ENCODE results near the gene VAMP5. TPM values are rescaled to one million over a fixed set of nuclear protein-coding genes. Genes with fewer than 3 reads are reported as not detected.

The VAMP5 gene
- total RNA-seq, 1 experiment from 2014 or later, result 1.9 TPM

GRCh38 chr2:85607268-85608215 is 23.3 kb downstream of the VAMP5 start:
- Histone ChIP-seq H3K27ac (ENCODE audit: low read depth, low read length) (no peak overlapping the region), H3K4me3 (replicated peaks in 1 of 2; ENCODE audit: low read depth in 1 of 2, low read length in 2 of 2) (no peak overlapping the region), H3K27me3 (ENCODE audit: insufficient read depth, low read length) (no peaks in the 10 kb centered on the region), H3K9me3 (ENCODE audit: control insufficient read depth in 1 of 2, insufficient read depth in 1 of 2, low read depth in 1 of 2, low read length in 2 of 2) (no peaks in the 10 kb centered on the region), H3K79me2 (ENCODE audit: insufficient read depth, low read length) (peaks cover 14% of the 10 kb centered on the region), H3K4me1 (ENCODE audit: control insufficient read depth in 1 of 2, insufficient read depth in 2 of 2, low read length in 2 of 2) (peaks cover 8 to 18% of the 10 kb centered on the region in 2 experiments; a peak in 3 of 4 replicates), H3K4me2 (ENCODE audit: low read length) (no peak overlapping the region), H4K20me1 (ENCODE audit: insufficient read depth) (no peaks in the 10 kb centered on the region), H3K36me3 (ENCODE audit: control insufficient read depth in 1 of 2, insufficient read depth in 2 of 2, low read length in 2 of 2) (peaks cover 6 to 16% of the 10 kb centered on the region in 2 experiments), H3K9ac (ENCODE audit: low read length) (no peak overlapping the region), H2AFZ (ENCODE audit: low read depth, low read length, poor library complexity, severe bottlenecking) (no peak overlapping the region), H3K9me2 (ENCODE audit: insufficient read depth) (no peaks in the 10 kb centered on the region)
- no peak for TF ChIP-seq TCF7L2 (IDR thresholded peaks at IDR 0.05; ENCODE audit: borderline replicate concordance, extremely low read depth, insufficient read depth, insufficient read length)
- no peak for TF ChIP-seq SIN3A (IDR thresholded peaks at IDR 0.05; ENCODE audit: low read depth)
- no peak for TF ChIP-seq CBX3 (IDR thresholded peaks at IDR 0.05; ENCODE audit: low read depth)
- TF ChIP-seq FOSL1 (IDR thresholded peaks at IDR 0.05; ENCODE audit: low read depth), result no peak
- no peak for TF ChIP-seq JUND (IDR thresholded peaks at IDR 0.05)
- TF ChIP-seq RAD21 (IDR thresholded peaks at IDR 0.05; ENCODE audit: low read depth), result no peak
- TF ChIP-seq YY1 (IDR thresholded peaks at IDR 0.05; ENCODE audit: extremely low read depth, insufficient replicate concordance, low read depth, low read length), result no peak
- no peak for DNase-seq (ENCODE audit: low read depth, low spot score)
- RAD21 ChIA-PET (ENCODE audit: low non-redundant PET in 1 of 2, low total read pairs in 2 of 2, uncharacterized antibody in 2 of 2, unreplicated experiment in 2 of 2), result no interaction called here
- POLR2A ChIA-PET, result no interaction called here
- intact Hi-C loops (cut with micrococcal nuclease), result no loop called here
- no peak for ATAC-seq
- no TSS peak for BruUV-seq (replicated peaks)
- CTCF ChIA-PET, result no interaction called here

- ATAC-seq (no peak), DNase-seq (ENCODE audit: low read depth, low spot score) (no peak)
- Histone ChIP-seq H3K9me3 (ENCODE audit: control insufficient read depth in 1 of 2, insufficient read depth in 1 of 2, low read depth in 1 of 2, low read length in 2 of 2) (no peaks in the 10 kb centered on the region), H3K9ac (ENCODE audit: low read length) (peak overlapping the region; percentile 86), H3K27me3 (ENCODE audit: insufficient read depth, low read length) (no peaks in the 10 kb centered on the region), H2AFZ (ENCODE audit: low read depth, low read length, poor library complexity, severe bottlenecking) (no peak overlapping the region), H3K36me3 (ENCODE audit: control insufficient read depth in 1 of 2, insufficient read depth in 2 of 2, low read length in 2 of 2) (peaks cover 6 to 16% of the 10 kb centered on the region in 2 experiments), H3K4me3 (replicated peaks in 1 of 2; ENCODE audit: low read depth in 1 of 2, low read length in 2 of 2) (peak overlapping the region; percentile 93 to 98), H3K9me2 (ENCODE audit: insufficient read depth) (no peaks in the 10 kb centered on the region), H3K4me1 (ENCODE audit: control insufficient read depth in 1 of 2, insufficient read depth in 2 of 2, low read length in 2 of 2) (peaks cover 9 to 28% of the 10 kb centered on the region in 2 experiments), H3K27ac (ENCODE audit: low read depth, low read length) (peak overlapping the region; percentile 87), H4K20me1 (ENCODE audit: insufficient read depth) (no peaks in the 10 kb centered on the region), H3K4me2 (ENCODE audit: low read length) (peak overlapping the region; percentile 93), H3K79me2 (ENCODE audit: insufficient read depth, low read length) (peaks cover 26% of the 10 kb centered on the region)
- ChIA-PET RAD21 (ENCODE audit: low non-redundant PET in 1 of 2, low total read pairs in 2 of 2, uncharacterized antibody in 2 of 2, unreplicated experiment in 2 of 2) (no interaction called here), POLR2A (interaction anchor here (0.6 to 1.3 kb wide), 16 partner anchors 9 to 257 kb away, joined by 3 to 20 read pairs (median 3); partner anchors contain the start of genes GGCX, RETSAT, RNF181 and TMEM150A), CTCF (interaction anchor here (1.3 to 1.5 kb wide), 2 partner anchors 8 to 26 kb away, joined by 3 to 5 read pairs; partner anchors contain the start of gene TMEM150A)
- TF ChIP-seq POLR2AphosphoS5 (IDR thresholded peaks at IDR 0.05; ENCODE audit: low read depth, low read length) (no peak), MAX (IDR thresholded peaks at IDR 0.05) (no peak), SRF (IDR thresholded peaks at IDR 0.05; ENCODE audit: low read depth) (no peak), EGR1 (IDR thresholded peaks at IDR 0.05; ENCODE audit: low read depth) (no peak), CEBPB (IDR thresholded peaks at IDR 0.05; ENCODE audit: low read depth) (no peak), TCF7L2 (IDR thresholded peaks at IDR 0.05; ENCODE audit: borderline replicate concordance, extremely low read depth, insufficient read depth, insufficient read length) (no peak), ATF3 (IDR thresholded peaks at IDR 0.05) (no peak), EZH2phosphoT487 (IDR thresholded peaks at IDR 0.05; ENCODE audit: borderline replicate concordance) (no peak), POLR2A (IDR thresholded peaks at IDR 0.05; ENCODE audit: borderline replicate concordance, extremely low read depth, insufficient read depth, insufficient read length) (no peak), CBX3 (IDR thresholded peaks at IDR 0.05; ENCODE audit: low read depth) (no peak), ELF1 (IDR thresholded peaks at IDR 0.05; ENCODE audit: borderline replicate concordance, low read depth) (no peak), RAD21 (IDR thresholded peaks at IDR 0.05; ENCODE audit: low read depth) (no peak), SP1 (IDR thresholded peaks at IDR 0.05; ENCODE audit: low read depth) (no peak)
- TF ChIP-seq, protein P1, sequence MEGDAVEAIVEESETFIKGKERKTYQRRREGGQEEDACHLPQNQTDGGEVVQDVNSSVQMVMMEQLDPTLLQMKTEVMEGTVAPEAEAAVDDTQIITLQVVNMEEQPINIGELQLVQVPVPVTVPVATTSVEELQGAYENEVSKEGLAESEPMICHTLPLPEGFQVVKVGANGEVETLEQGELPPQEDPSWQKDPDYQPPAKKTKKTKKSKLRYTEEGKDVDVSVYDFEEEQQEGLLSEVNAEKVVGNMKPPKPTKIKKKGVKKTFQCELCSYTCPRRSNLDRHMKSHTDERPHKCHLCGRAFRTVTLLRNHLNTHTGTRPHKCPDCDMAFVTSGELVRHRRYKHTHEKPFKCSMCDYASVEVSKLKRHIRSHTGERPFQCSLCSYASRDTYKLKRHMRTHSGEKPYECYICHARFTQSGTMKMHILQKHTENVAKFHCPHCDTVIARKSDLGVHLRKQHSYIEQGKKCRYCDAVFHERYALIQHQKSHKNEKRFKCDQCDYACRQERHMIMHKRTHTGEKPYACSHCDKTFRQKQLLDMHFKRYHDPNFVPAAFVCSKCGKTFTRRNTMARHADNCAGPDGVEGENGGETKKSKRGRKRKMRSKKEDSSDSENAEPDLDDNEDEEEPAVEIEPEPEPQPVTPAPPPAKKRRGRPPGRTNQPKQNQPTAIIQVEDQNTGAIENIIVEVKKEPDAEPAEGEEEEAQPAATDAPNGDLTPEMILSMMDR (IDR thresholded peaks at IDR 0.05 in 2 of 3, conservative IDR thresholded peaks at IDR 0.05 in 1 of 3; ENCODE audit: borderline replicate concordance in 1 of 3, insufficient read depth in 1 of 3, low read depth in 2 of 3, low read length in 2 of 3), result no peak
- TSS peak; percentile 41 for BruUV-seq (replicated peaks)
- intact Hi-C loops (cut with micrococcal nuclease), result loop anchor here (5.0 kb wide), 2 partner anchors 259 to 326 kb away; partner anchors contain the start of genes ELMOD3 and RETSAT
Measured at GRCh38 chr2:85611217-85611704, 27.0 kb downstream of the VAMP5 start.

Measured in HCT116 (cell line).